A673 (cell line): ENCODE results near the gene ZBTB38.

ENCODE experiments used
- EZH2 ChIP-seq: fragments of 200-600 bp; sonication (generic); IDR thresholded peaks from 2 replicates; pipeline ENCODE4 v1.6.1; 2017; ENCODE audit warnings: borderline replicate concordance, low read depth, mild to moderate bottlenecking, mixed read lengths, antibody characterized with exemption, low read length; ENCODE audit not compliant: poor library complexity, severe bottlenecking
- TF ChIP-seq, protein P1 (sequence below): fragments of 300-800, 200-600 bp; sonication (generic); conservative IDR thresholded peaks from 2 replicates; pipeline ENCODE4 v1.5.1; 2017; ENCODE audit warnings: low read depth, mild to moderate bottlenecking, antibody characterized with exemption, low read length, moderate library complexity, mixed read lengths

DNA sequence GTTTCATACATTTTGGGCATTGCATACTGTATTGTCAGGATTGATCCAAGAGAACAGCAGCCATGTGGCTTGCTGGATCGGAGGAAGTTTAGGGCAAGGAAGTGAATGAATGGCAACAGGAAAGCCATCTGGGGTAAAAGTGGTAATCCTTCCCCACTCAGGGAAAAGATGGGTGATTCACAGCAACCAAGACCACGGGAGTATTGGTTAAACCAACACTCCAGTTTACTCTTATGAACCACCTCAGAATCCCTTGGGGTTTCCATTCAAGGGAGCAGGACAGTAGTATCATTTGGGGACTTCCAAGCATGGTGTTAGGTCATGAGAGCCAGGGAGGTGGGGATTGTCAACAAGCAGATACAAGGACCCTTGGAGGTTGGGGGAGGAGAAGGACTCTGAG lies 25.2 kb upstream of the ZBTB38 start:
- TF ChIP-seq, protein P1, sequence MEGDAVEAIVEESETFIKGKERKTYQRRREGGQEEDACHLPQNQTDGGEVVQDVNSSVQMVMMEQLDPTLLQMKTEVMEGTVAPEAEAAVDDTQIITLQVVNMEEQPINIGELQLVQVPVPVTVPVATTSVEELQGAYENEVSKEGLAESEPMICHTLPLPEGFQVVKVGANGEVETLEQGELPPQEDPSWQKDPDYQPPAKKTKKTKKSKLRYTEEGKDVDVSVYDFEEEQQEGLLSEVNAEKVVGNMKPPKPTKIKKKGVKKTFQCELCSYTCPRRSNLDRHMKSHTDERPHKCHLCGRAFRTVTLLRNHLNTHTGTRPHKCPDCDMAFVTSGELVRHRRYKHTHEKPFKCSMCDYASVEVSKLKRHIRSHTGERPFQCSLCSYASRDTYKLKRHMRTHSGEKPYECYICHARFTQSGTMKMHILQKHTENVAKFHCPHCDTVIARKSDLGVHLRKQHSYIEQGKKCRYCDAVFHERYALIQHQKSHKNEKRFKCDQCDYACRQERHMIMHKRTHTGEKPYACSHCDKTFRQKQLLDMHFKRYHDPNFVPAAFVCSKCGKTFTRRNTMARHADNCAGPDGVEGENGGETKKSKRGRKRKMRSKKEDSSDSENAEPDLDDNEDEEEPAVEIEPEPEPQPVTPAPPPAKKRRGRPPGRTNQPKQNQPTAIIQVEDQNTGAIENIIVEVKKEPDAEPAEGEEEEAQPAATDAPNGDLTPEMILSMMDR: no peak
- no peak for TF ChIP-seq EZH2
